Activated CD4-positive, alpha-beta T cell treated with anti-CD3 and anti-CD28 coated beads, Interleukin-2, amount 50 U/mL, for 48 hours (primary cell): ENCODE results near the gene MARCHF2.

ENCODE experiments used
- DNase-seq, 2 experiments: peaks; one replicate each; pipeline ENCODE4 v3.0.0-alpha.2; 2020

MARCHF2 gene

GRCh38 chr19:8455018-8455417 lies 41.9 kb downstream of the MARCHF2 start:
- DNase-seq: no peak

GRCh38 chr19:8456064-8456463 lies 43.0 kb downstream of the MARCHF2 start:
- DNase-seq: no peak

GRCh38 chr19:8457209-8457608 lies 44.1 kb downstream of the MARCHF2 start:
- DNase-seq: no peak

- DNase-seq: no peak
These were observed 44.7 kb downstream of the MARCHF2 start for GRCh38 chr19:8457827-8458226.

DNA sequence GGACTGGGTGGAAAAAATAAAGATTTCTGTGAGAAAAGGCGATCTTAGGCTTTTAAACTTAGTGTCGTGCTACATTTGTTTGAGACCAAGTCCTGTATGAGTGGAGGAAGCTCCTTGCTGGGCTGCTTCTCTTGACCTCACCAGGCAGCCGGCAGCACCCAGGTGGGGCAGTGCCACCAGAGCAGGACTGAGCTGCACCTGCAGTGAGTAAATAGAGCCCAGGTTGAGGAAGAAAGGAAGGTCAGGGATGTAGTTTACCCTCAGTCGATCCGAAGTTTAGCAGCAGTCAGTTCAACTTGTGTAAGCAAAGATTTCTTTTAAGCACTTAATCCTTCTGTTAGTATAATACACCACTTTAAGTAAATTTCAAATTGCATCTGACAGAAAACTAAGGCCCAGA lies 45.3 kb downstream of the MARCHF2 start:
- DNase-seq: no peak

GRCh38 chr19:8459095-8459494 lies 46.0 kb downstream of the MARCHF2 start:
- DNase-seq: no peak

GRCh38 chr19:8459520-8460270 lies 46.6 kb downstream of the MARCHF2 start:
- DNase-seq: no peak

DNA sequence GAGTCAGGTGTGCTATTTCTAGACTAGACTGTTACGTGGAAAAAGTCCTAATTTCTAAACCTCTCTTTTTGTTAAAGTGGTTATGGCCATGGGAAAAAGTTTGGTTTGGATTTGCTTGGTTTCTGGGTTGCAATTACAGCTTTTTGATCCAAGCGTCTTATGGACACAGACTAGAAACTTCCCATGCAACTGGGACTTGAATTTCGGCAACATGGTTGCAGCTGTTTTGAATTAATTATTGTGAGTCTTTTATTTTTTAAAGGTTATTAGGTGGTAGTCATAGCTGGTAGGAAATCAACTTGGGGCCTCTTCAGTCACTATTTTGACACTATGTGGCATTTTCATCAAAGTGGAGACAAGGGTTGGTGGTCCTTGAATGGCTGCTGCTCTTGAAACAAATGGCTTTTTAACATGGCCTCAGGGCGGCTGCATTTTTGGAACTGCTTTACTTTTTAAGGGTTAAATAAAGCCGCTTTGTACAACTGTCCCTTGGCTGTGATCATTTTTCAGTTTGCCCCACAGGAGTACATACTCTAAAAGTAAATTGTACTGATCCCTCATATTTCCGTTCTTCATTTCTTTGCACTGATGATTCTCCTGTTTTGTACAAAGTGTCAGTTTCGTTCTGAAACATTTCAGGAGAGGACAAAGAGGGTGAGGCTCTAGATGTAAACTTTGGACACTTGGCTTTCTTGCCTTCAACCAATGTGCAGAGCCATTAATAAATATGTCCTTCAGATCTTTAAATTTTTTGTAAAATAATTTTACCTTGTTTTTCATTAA lies 47.6 kb downstream of the MARCHF2 start:
- DNase-seq: no peak

GRCh38 chr19:8461376-8461775 lies 48.3 kb downstream of the MARCHF2 start:
- no peak for DNase-seq

GRCh38 chr19:8461891-8462290 lies 48.8 kb downstream of the MARCHF2 start:
- no peak for DNase-seq

- no peak for DNase-seq
These were observed 49.5 kb downstream of the MARCHF2 start for GRCh38 chr19:8462571-8462970.

- no peak for DNase-seq
These were observed 50.3 kb downstream of the MARCHF2 start for GRCh38 chr19:8463365-8463764.

DNA sequence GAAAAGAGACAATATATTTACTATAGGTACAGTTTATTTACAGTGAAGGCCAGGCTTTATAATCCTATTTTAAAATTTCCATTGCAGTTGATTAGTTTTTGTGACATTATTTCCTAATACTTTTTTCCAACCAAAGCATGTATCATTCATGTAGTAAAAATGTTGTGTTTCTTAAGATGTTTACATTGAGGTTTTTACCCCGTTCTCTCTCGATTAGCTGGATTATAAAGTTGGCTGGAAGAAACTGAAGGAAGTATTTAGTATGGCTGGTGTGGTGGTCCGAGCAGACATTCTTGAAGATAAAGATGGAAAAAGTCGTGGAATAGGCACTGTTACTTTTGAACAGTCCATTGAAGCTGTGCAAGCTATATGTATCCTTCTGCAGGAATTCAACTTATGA lies 52.9 kb downstream of the MARCHF2 start:
- DNase-seq: no peak

- DNase-seq: no peak
These were observed 55.0 kb downstream of the MARCHF2 start for GRCh38 chr19:8468124-8468523.

- no peak for DNase-seq
These were observed 55.8 kb downstream of the MARCHF2 start for GRCh38 chr19:8468761-8469373.

- DNase-seq: no peak
These were observed 56.7 kb downstream of the MARCHF2 start for GRCh38 chr19:8469613-8470368.

DNA sequence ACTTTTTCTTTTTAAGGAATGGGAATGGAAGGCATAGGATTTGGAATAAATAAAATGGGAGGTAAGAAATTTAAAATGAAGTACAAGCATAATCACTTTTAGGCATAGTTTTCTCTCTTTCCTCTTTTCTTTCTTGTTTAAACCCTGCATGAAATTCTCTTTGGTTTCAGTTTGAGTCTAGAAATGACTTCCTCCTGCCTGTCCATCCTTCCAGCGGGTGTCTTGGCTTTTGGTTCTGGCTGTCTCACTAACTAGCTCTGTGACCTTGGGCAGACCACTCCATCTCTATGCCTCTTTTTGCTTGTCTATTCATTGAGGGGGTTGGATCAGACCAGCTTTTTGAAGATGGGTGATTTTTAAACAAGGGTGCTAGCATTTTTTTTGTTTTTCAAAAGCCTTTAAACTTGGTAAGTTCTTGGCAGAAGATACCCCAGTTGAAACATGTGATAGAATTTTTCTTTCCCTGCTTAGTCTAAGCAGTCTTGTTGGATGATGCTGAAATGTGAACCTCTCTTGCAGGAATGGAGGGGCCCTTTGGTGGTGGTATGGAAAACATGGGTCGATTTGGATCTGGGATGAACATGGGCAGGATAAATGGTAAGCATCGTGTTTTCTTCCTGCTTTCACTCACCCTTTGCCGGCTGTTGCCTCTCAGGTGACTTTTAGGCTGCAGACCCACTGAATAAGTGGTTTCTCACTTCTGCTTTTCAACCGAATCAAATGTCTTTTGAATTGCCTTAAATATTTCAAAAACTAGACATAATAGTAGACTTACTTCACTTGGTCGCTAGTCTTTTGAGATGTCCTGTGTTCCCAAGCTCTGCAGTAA lies 60.8 kb downstream of the MARCHF2 start:
- no peak for DNase-seq

DNA sequence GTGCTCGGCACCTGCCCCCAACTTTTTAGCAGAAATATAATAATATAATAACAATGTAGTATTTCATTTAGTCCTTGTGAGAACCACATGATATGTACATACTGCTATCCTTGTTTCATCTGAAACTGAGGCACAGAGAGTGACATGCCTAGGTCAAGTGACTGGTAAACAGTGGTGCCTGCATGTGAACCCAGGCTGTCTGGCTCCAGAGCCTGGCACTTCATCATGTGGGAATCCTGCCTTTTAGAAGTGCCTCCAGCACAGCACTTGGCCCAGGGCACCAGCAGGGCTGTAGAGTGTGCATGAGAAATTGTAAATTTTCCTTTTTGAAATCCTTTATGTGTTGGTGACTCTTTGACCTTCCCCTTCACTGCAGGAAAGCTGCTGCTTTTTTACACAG lies 61.9 kb downstream of the MARCHF2 start:
- no peak for DNase-seq

- DNase-seq: no peak
These were observed 63.4 kb downstream of the MARCHF2 start for GRCh38 chr19:8476524-8476923.

DNA sequence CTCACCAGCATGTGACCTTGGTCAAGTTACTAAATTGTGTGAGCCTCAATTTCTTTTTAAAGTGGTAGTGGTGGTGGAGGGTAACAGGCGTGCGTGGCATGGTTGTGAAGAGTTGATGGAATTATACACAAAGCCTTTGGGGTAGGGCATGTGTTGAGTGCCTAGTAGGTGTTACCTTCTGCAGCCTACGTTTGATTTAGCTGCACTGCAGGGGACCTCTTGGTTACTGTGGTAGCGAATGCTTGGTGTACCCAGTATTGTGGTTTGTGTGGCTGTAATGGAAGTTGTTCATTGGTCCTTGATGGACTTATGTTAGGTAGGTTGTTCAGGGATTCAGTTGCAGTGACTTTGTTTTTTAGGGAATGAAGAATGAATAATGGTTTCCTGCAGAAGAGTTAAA lies 64.8 kb downstream of the MARCHF2 start:
- no peak for DNase-seq

- DNase-seq: no peak
These were observed 65.5 kb downstream of the MARCHF2 start for GRCh38 chr19:8478598-8478997.

DNA sequence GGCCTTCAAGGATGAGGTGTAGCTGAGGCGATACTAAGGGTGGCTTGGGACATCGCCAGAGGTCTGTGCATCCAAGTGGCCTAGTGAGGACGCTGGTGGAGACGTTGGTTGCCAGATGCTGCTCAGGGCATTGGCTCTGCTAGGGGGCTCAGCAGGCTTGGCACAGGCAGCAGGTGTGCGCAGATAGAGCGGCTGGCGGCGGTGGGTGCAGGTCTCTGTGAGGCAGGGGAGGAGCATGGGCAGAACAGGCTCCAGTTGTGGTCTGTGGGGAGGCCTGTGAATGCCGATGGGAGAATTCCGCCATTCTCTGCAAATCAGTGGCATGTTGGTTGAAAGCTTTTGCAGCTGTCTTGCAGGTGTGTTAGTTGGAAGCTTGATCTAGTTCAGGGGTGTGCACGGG lies 68.1 kb downstream of the MARCHF2 start:
- no peak for DNase-seq
